Endothelial cell of umbilical vein (primary cell): ENCODE data around the gene KITLG. TPM values are rescaled to one million over a fixed set of nuclear protein-coding genes. Genes with fewer than 3 reads are reported as not detected.
"Not testable (repeated sequence)": the region's sequence is repeated elsewhere in the genome, so short reads cannot be mapped to it uniquely, and the experiment has no call there.

Source experiments
- BruUV-seq: library from RNA; stranded (reverse); fragments of 400-500 nt; replicated peaks from 2 replicates; lab custom pipeline; 2021; lab: Mats Ljungman, UMichigan
- CTCF ChIA-PET: fragments of 300-600, 350-600 bp; sonication (Branson Sonifier 250); formaldehyde crosslinking; loops from one replicate; lab custom pipeline; 2021; ENCODE audit warnings: antibody characterized with exemption, inconsistent platforms; lab: Charles Lee
- POLR2A ChIA-PET: fragments of 300-600, 350-600 bp; sonication (Branson Sonifier 250); formaldehyde crosslinking; loops from one replicate; lab custom pipeline; 2021; ENCODE audit warnings: antibody characterized with exemption, inconsistent platforms; lab: Charles Lee
- DNase-seq: peaks from one replicate; pipeline ENCODE4 v3.0.0-alpha.2; 2011; ENCODE audit warnings: low read depth, low spot score
- FAIRE-seq: peaks from 2 replicates; lab custom pipeline; 2011; peaks lifted over from hg19 to GRCh38; lab: Jason Lieb, UNC
- H2AFZ ChIP-seq: 2 replicates; pipeline ENCODE4 v1.6.0; 2012; ENCODE audit warnings: low read depth, low read length, control low read depth, inconsistent platforms
- H3K27ac ChIP-seq: 2 replicates; pipeline ENCODE4 v1.5.1; 2011; ENCODE audit warnings: low read depth, mild to moderate bottlenecking, control low read depth, low read length, moderate library complexity; ENCODE audit not compliant: insufficient read depth
- H3K27me3 ChIP-seq, 2 experiments: 2 replicates each; pipeline versions ENCODE4 v1.6.0 to v1.6.1; 2011; ENCODE audit warnings: low read length in 2 of 2, mixed read lengths in 1 of 2; ENCODE audit not compliant: control insufficient read depth in 2 of 2, insufficient read depth in 2 of 2
- H3K36me3 ChIP-seq, 2 experiments: 2 replicates in 1 of 2; 3 replicates in 1 of 2; pipeline ENCODE4 v1.5.1; 2011; ENCODE audit warnings: low read length in 2 of 2, mild to moderate bottlenecking in 1 of 2, moderate library complexity in 1 of 2; ENCODE audit not compliant: control insufficient read depth in 2 of 2, insufficient read depth in 2 of 2; ENCODE audit errors: extremely low read depth in 1 of 2
- H3K4me1 ChIP-seq: 3 replicates; pipeline ENCODE4 v1.5.1; 2011; ENCODE audit warnings: mild to moderate bottlenecking, low read length; ENCODE audit not compliant: control insufficient read depth, insufficient read depth; ENCODE audit errors: extremely low read depth
- H3K4me2 ChIP-seq: 2 replicates; pipeline ENCODE4 v1.6.1; 2011; ENCODE audit warnings: low read length, control low read depth, mixed read lengths; ENCODE audit not compliant: insufficient read depth
- H3K4me3 ChIP-seq, 3 experiments: fragments of 200-600 bp in 1 of 3; sonication (generic), shearing (Covaris generic) in 1 of 3; replicated peaks in 1 of 3; 2 replicates each; pipeline ENCODE4 v1.5.1; 2011 to 2016; ENCODE audit warnings: control low read depth in 3 of 3, low read length in 3 of 3, mild to moderate bottlenecking in 2 of 3, inconsistent platforms in 1 of 3, low read depth in 1 of 3, moderate library complexity in 1 of 3; ENCODE audit not compliant: insufficient read depth in 1 of 3
- H3K79me2 ChIP-seq: 2 replicates; pipeline ENCODE4 v1.6.0; 2012; ENCODE audit warnings: low read length, inconsistent platforms; ENCODE audit not compliant: control insufficient read depth, insufficient read depth
- H3K9ac ChIP-seq: replicated peaks from 2 replicates; pipeline ENCODE3; 2011; ENCODE audit warnings: low read length, control low read depth; ENCODE audit not compliant: insufficient read depth; ENCODE audit errors: extremely low read depth
- H3K9me1 ChIP-seq: replicated peaks from 3 replicates; pipeline ENCODE4 v1.6.0; 2011; ENCODE audit warnings: mild to moderate bottlenecking, low read length; ENCODE audit not compliant: control insufficient read depth, insufficient read depth; ENCODE audit errors: extremely low read depth
- H3K9me3 ChIP-seq: replicated peaks from 2 replicates; pipeline ENCODE4 v1.5.1; 2012; ENCODE audit warnings: low read length, inconsistent platforms; ENCODE audit not compliant: control insufficient read depth, insufficient read depth
- H4K20me1 ChIP-seq: replicated peaks from 2 replicates; pipeline ENCODE3; 2011; ENCODE audit warnings: mild to moderate bottlenecking, low read length; ENCODE audit not compliant: control insufficient read depth, insufficient read depth; ENCODE audit errors: extremely low read depth
- EZH2 ChIP-seq: IDR thresholded peaks from 2 replicates; pipeline ENCODE4 v1.6.1; 2012; ENCODE audit warnings: borderline replicate concordance, low read depth, mild to moderate bottlenecking, moderate library complexity, low read length, inconsistent platforms; ENCODE audit not compliant: severe bottlenecking
- FOS ChIP-seq: IDR thresholded peaks from 2 replicates; pipeline ENCODE4 v1.6.1; 2011; ENCODE audit warnings: mild to moderate bottlenecking, low read length, moderate library complexity, borderline replicate concordance; ENCODE audit not compliant: insufficient read depth
- GATA2 ChIP-seq: IDR thresholded peaks from 2 replicates; pipeline ENCODE4 v1.7.0; 2011; ENCODE audit warnings: low read depth, mild to moderate bottlenecking, moderate library complexity, mixed read lengths, low read length; ENCODE audit not compliant: insufficient read length, insufficient read depth
- JUN ChIP-seq: IDR thresholded peaks from 2 replicates; pipeline ENCODE4 v1.6.1; 2011; ENCODE audit warnings: borderline replicate concordance, low read depth; ENCODE audit not compliant: insufficient read length, insufficient read depth
- MYC ChIP-seq: IDR thresholded peaks from one replicate; pipeline ENCODE4 v1.6.1; 2011; ENCODE audit warnings: mild to moderate bottlenecking, low read depth, low read length
- POLR2A ChIP-seq: IDR thresholded peaks from 2 replicates; pipeline ENCODE4 v1.6.1; 2012; ENCODE audit warnings: low read depth, mild to moderate bottlenecking, control low read depth, low read length
- POLR2AphosphoS5 ChIP-seq: IDR thresholded peaks from 2 replicates; pipeline ENCODE4 v1.6.1; 2012; ENCODE audit warnings: low read depth, mild to moderate bottlenecking, control low read depth, low read length, moderate library complexity; ENCODE audit not compliant: insufficient read depth
- dilution Hi-C: fragments of 300-500 bp; cut with MboI; formaldehyde crosslinking; loops from one replicate; pipeline ENCODE4 v1.15.0; 2019; ENCODE audit warnings: low sequenced_read_pairs; ENCODE audit not compliant: extremely low pct_ligation_motif_present
- intact Hi-C: fragments of 100-400 bp; cut with micrococcal nuclease; formaldehyde crosslinking; loops from one replicate; pipeline ENCODE4 v1.10.0; 2022
- polyA plus RNA-seq, 4 experiments: library from polyadenylated mRNA; depleted of rRNA in 3 of 4; stranded (reverse) in 3 of 4; unstranded in 1 of 4; fragments of >200 nt; gene quantifications; 2 replicates each; pipeline versions ENCODE4 v1.2.1 to v1.2.3, GENCODE V29; 2011 to 2012; ENCODE audit warnings: missing spikeins in 1 of 4
- total RNA-seq: library from RNA; stranded (reverse); gene quantifications from 2 replicates; pipeline ENCODE4 v1.2.3, GENCODE V29; 2021
- TF ChIP-seq, protein P1 (sequence below): IDR thresholded peaks from 2 replicates; pipeline ENCODE4 v1.6.1; 2011; ENCODE audit not compliant: insufficient read depth, insufficient read length
- TF ChIP-seq, protein P2 (sequence below), 2 donors: IDR thresholded peaks; 1 replicate in 1 of 2; 2 replicates in 1 of 2; pipeline ENCODE4 v1.5.1; 2011; ENCODE audit warnings: low read length in 2 of 2, mild to moderate bottlenecking in 2 of 2, moderate library complexity in 2 of 2, control low read depth in 1 of 2, inconsistent platforms in 1 of 2, low read depth in 1 of 2; ENCODE audit not compliant: insufficient read depth in 1 of 2; ENCODE audit errors: extremely low read depth in 1 of 2

Gene KITLG
- total and polyA plus RNA-seq, 2 donors (not counting 3 experiments of a cell fraction or from before 2014, with no cell fraction given): 3.8 to 32.5 TPM

DNA sequence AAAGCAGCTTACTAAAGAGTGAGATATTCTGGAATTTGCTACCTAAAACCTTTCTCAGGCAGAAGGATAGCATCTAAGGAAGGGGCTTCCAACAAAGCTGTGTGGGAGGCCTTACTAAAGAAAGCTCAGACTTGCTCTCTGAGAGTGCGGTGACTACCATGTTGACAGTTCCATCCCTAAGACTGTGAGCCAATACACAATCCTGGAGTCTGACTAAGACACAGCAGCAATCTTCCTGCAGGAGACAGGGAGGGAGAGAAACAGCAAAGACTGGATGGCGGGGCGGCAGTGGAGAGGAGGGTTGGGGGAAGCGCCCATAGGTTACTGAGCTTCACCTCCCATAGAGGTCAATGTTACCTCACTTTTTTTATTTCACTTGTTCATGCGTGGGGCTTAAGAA, 70.9 kb downstream of the KITLG start:
- intact Hi-C loops: no loop called here
- DNase-seq (no peak), FAIRE-seq (no peak)
- Histone ChIP-seq H3K4me2 (no peak overlapping the region), H3K27ac (no peak overlapping the region), H3K9me1 (no peaks in the 10 kb centered on the region), H3K27me3 (no peaks in the 10 kb centered on the region), H4K20me1 (no peaks in the 10 kb centered on the region), H3K4me1 (no peaks in the 10 kb centered on the region), H2AFZ (no peak overlapping the region), H3K9me3 (no peaks in the 10 kb centered on the region), H3K79me2 (no peaks in the 10 kb centered on the region), H3K4me3 (no peak overlapping the region), H3K36me3 (peaks cover 0 to 4% of the 10 kb centered on the region in 2 experiments), H3K9ac (no peak overlapping the region)
- POLR2A ChIA-PET: no interaction called here
- no TSS peak for BruUV-seq
- dilution Hi-C loops: no loop called here
- CTCF ChIA-PET: no interaction called here
- TF ChIP-seq, protein P1, sequence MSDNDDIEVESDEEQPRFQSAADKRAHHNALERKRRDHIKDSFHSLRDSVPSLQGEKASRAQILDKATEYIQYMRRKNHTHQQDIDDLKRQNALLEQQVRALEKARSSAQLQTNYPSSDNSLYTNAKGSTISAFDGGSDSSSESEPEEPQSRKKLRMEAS: no peak
- TF ChIP-seq, protein P2, sequence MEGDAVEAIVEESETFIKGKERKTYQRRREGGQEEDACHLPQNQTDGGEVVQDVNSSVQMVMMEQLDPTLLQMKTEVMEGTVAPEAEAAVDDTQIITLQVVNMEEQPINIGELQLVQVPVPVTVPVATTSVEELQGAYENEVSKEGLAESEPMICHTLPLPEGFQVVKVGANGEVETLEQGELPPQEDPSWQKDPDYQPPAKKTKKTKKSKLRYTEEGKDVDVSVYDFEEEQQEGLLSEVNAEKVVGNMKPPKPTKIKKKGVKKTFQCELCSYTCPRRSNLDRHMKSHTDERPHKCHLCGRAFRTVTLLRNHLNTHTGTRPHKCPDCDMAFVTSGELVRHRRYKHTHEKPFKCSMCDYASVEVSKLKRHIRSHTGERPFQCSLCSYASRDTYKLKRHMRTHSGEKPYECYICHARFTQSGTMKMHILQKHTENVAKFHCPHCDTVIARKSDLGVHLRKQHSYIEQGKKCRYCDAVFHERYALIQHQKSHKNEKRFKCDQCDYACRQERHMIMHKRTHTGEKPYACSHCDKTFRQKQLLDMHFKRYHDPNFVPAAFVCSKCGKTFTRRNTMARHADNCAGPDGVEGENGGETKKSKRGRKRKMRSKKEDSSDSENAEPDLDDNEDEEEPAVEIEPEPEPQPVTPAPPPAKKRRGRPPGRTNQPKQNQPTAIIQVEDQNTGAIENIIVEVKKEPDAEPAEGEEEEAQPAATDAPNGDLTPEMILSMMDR (IDR thresholded peaks at IDR 0.05; ENCODE audit: extremely low read depth in 1 of 2, insufficient read depth in 1 of 2, low read depth in 1 of 2, low read length in 2 of 2): no peak
- TF ChIP-seq MYC (no peak), JUN (no peak), POLR2A (no peak), GATA2 (no peak), POLR2AphosphoS5 (no peak), EZH2 (no peak), FOS (no peak)

DNA sequence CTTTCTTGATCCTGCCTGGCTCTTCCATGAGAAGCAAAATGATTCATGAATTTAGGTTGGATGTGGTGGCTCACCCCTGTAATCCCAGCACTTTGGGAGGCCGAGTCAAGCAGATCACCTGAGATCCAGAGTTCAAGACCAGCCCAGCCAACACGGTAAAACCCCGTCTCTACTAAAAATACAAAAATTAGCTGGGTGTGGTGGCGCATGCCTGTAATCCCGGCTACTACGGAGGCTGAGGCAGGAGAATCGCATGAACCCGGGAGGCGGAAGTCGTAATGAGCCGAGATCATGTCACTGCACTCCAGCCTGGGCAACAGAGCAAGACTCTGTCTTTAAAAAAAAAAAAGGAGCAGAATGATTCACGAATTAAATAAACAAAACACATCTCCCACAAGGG, 72.4 kb downstream of the KITLG start:
- H3K9me3 ChIP-seq, H3K36me3 ChIP-seq, H3K27ac ChIP-seq, BruUV-seq, H3K4me1 ChIP-seq, H2AFZ ChIP-seq, H3K9me1 ChIP-seq, dilution Hi-C loops, DNase-seq, H3K9ac ChIP-seq, POLR2A ChIA-PET, CTCF ChIA-PET, H3K79me2 ChIP-seq, intact Hi-C loops, H3K27me3 ChIP-seq, H3K4me3 ChIP-seq, H4K20me1 ChIP-seq, FAIRE-seq, H3K4me2 ChIP-seq: not testable (repeated sequence)
